Astrocyte of the cerebellum (primary cell): ENCODE results near the gene STX16.

Experiments
- DNase-seq: peaks from one replicate; pipeline ENCODE4 v3.0.0-alpha.2; 2011; ENCODE audit warnings: low read depth
- H3K4me3 ChIP-seq: 2 replicates; pipeline ENCODE4 v1.5.1; 2011; ENCODE audit warnings: mild to moderate bottlenecking, low read depth, low read length, moderate library complexity
- CTCF ChIP-seq: IDR thresholded peaks from 2 replicates; pipeline ENCODE4 v1.5.1; 2012; ENCODE audit warnings: low read length, low read depth, moderate library complexity, mild to moderate bottlenecking; ENCODE audit errors: missing control alignments
- in situ Hi-C: cut with HindIII; loops from 2 replicates; pipeline ENCODE4 v1.10.0; 2017; ENCODE audit warnings: low sequenced_read_pairs

STX16 gene

GRCh38 chr20:58665606-58666005 is 14.5 kb downstream of the STX16 start:
- no peak overlapping the region for H3K4me3 ChIP-seq
- no peak for TF ChIP-seq CTCF
- no peak for DNase-seq
- in situ Hi-C loops, result no loop called here

GRCh38 chr20:58666702-58667101 is 15.6 kb downstream of the STX16 start:
- in situ Hi-C loops, result no loop called here
- no peak for DNase-seq
- no peak for TF ChIP-seq CTCF
- H3K4me3 ChIP-seq, result no peak overlapping the region

- in situ Hi-C loops, result no loop called here
- DNase-seq, result no peak
- TF ChIP-seq CTCF, result no peak
- no peak overlapping the region for H3K4me3 ChIP-seq
Measured at GRCh38 chr20:58667975-58668374, 16.9 kb downstream of the STX16 start.

GRCh38 chr20:58668901-58669286 is 17.8 kb downstream of the STX16 start:
- no peak overlapping the region for H3K4me3 ChIP-seq
- DNase-seq, result no peak
- in situ Hi-C loops, result no loop called here
- no peak for TF ChIP-seq CTCF

GRCh38 chr20:58669287-58670006 is 18.4 kb downstream of the STX16 start:
- in situ Hi-C loops, result no loop called here
- no peak overlapping the region for H3K4me3 ChIP-seq
- no peak for TF ChIP-seq CTCF
- DNase-seq, result no peak

GRCh38 chr20:58670102-58670501 is 19.0 kb downstream of the STX16 start:
- no peak for DNase-seq
- TF ChIP-seq CTCF, result no peak
- no peak overlapping the region for H3K4me3 ChIP-seq
- in situ Hi-C loops, result no loop called here
